ENCODE data around the gene WDR90. TPM values are rescaled to one million over a fixed set of nuclear protein-coding genes. Genes with fewer than 3 reads are reported as not detected.
A peak's percentile ranks its signal among the peaks of the same experiment; 100 is the strongest.
"Not testable (repeated sequence)": the region's sequence is repeated elsewhere in the genome, so short reads cannot be mapped to it uniquely, and the experiment has no call there.

WDR90 gene
- total and polyA plus RNA-seq, 2 experiments from 2014 or later = 25.9 to 42.2 TPM

DNA sequence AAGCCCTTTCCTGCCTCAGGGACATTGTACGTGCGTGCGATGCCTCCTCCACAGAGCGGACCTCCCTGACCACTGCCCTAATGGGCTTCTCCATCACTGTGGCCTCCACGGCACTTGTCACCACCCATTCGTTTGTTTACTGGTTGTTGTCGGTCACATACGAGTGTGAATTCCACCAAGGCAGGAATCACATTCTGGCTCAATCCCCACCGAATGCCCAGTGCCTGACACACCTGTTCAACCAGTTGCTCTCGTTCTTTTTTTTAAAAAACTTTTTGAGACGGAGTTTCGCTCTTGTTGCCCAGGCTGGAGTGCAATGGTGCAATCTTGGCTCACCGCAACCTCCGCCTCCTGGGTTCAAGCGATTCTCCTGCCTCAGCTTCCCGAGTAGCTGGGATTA lies 42.1 kb downstream of the WDR90 start:
- not testable (repeated sequence) for H3K27ac Mint-ChIP-seq; DNase-seq (ENCODE audit: low spot score); H3K9me3 Mint-ChIP-seq; H2AFZ ChIP-seq; H3K27ac ChIP-seq (ENCODE audit: low read depth); H4K20me1 ChIP-seq (replicated peaks; ENCODE audit: insufficient read depth); H3F3A ChIP-seq (replicated peaks; ENCODE audit: low read depth); H3K4me1 ChIP-seq (ENCODE audit: insufficient read depth); H3K79me2 ChIP-seq (replicated peaks; ENCODE audit: insufficient read depth); H3K4me2 ChIP-seq; H3K9me2 ChIP-seq (ENCODE audit: insufficient read depth); ATAC-seq; H3K36me3 Mint-ChIP-seq (ENCODE audit: low read depth); H3K4me1 Mint-ChIP-seq; H3K4me3 ChIP-seq; H3K36me3 ChIP-seq (ENCODE audit: insufficient read depth)
- H3K27me3 ChIP-seq (ENCODE audit: insufficient read depth) = peaks cover 52% of the 10 kb centered on the region
- Mint-ChIP-seq H3K27me3 (ENCODE audit: insufficient read depth, low read depth, poor library complexity) (peaks cover 34% of the 10 kb centered on the region), H3K4me3 (peak overlapping the region; percentile 87; the same call in 1 of the 3 replicates)

DNA sequence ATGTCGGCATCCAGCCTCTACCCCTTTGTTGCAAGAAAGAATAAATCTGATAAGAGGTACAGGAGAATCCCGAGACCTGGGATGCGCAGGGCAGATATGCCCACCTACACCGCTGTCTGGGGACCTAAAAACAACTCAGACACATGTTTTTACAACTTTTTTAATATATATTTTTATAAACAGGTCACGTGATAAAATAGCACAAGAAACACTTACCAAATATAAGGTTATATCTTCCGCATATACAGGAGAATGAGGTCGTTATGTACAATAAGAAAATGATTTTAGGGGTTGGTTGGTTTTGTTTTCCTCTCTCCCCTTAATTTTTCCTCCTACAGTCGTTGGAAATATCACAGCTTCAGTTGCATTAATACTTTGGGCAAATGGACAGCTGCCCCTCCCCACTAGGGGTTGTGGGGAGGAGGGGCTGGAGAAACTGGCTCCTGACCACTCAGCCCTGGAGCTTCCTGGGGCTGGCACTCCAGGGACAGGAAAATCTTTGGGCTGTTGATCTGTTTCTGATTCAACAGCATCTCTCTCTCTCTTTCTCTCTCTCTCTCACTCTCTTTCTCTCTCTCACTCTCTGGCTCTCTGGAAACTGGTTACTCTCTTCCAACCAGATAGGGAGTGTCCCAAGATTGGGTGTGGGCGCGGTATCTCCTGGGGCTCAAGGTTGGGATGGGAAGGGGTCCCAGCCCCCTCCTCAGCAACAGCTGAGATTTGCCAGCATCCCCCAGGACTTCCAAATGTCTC lies 43.4 kb downstream of the WDR90 start:
- Histone ChIP-seq H3K27me3 (ENCODE audit: insufficient read depth) (peaks cover 57% of the 10 kb centered on the region), H4K20me1 (replicated peaks; ENCODE audit: insufficient read depth) (no peaks in the 10 kb centered on the region; the same call in 1 of the 2 replicates), H3K9me2 (ENCODE audit: insufficient read depth) (no peaks in the 10 kb centered on the region), H3K4me2 (no peak overlapping the region), H3K36me3 (ENCODE audit: insufficient read depth) (no peaks in the 10 kb centered on the region), H2AFZ (no peak overlapping the region), H3K4me1 (ENCODE audit: insufficient read depth) (no peaks in the 10 kb centered on the region; the same call in 1 of the 2 replicates), H3K27ac (ENCODE audit: low read depth) (no peak overlapping the region), H3K4me3 (no peak overlapping the region), H3K79me2 (replicated peaks; ENCODE audit: insufficient read depth) (no peaks in the 10 kb centered on the region; the same call in 1 of the 2 replicates), H3F3A (replicated peaks; ENCODE audit: low read depth) (0 out of 2 replicates have a peak, but pooled peaks cover 3% of the 10 kb centered on the region)
- peaks cover 2% of the 10 kb centered on the region; the same call in 1 of the 3 replicates for H3K36me3 Mint-ChIP-seq (ENCODE audit: low read depth)
- DNase-seq (ENCODE audit: low spot score) (no peak), ATAC-seq (no peak)
- no peaks in the 10 kb centered on the region; the same call in 1 of the 3 replicates for H3K9me3 Mint-ChIP-seq
- H3K27me3 Mint-ChIP-seq (ENCODE audit: insufficient read depth, low read depth, poor library complexity) = peaks cover 39% of the 10 kb centered on the region
- peaks cover 3% of the 10 kb centered on the region; the same call in 2 of the 3 replicates for H3K4me1 Mint-ChIP-seq
- no peak overlapping the region for H3K27ac Mint-ChIP-seq
- peak overlapping the region; percentile 4; the same call in 1 of the 3 replicates for H3K4me3 Mint-ChIP-seq
- TF ChIP-seq, protein P1, sequence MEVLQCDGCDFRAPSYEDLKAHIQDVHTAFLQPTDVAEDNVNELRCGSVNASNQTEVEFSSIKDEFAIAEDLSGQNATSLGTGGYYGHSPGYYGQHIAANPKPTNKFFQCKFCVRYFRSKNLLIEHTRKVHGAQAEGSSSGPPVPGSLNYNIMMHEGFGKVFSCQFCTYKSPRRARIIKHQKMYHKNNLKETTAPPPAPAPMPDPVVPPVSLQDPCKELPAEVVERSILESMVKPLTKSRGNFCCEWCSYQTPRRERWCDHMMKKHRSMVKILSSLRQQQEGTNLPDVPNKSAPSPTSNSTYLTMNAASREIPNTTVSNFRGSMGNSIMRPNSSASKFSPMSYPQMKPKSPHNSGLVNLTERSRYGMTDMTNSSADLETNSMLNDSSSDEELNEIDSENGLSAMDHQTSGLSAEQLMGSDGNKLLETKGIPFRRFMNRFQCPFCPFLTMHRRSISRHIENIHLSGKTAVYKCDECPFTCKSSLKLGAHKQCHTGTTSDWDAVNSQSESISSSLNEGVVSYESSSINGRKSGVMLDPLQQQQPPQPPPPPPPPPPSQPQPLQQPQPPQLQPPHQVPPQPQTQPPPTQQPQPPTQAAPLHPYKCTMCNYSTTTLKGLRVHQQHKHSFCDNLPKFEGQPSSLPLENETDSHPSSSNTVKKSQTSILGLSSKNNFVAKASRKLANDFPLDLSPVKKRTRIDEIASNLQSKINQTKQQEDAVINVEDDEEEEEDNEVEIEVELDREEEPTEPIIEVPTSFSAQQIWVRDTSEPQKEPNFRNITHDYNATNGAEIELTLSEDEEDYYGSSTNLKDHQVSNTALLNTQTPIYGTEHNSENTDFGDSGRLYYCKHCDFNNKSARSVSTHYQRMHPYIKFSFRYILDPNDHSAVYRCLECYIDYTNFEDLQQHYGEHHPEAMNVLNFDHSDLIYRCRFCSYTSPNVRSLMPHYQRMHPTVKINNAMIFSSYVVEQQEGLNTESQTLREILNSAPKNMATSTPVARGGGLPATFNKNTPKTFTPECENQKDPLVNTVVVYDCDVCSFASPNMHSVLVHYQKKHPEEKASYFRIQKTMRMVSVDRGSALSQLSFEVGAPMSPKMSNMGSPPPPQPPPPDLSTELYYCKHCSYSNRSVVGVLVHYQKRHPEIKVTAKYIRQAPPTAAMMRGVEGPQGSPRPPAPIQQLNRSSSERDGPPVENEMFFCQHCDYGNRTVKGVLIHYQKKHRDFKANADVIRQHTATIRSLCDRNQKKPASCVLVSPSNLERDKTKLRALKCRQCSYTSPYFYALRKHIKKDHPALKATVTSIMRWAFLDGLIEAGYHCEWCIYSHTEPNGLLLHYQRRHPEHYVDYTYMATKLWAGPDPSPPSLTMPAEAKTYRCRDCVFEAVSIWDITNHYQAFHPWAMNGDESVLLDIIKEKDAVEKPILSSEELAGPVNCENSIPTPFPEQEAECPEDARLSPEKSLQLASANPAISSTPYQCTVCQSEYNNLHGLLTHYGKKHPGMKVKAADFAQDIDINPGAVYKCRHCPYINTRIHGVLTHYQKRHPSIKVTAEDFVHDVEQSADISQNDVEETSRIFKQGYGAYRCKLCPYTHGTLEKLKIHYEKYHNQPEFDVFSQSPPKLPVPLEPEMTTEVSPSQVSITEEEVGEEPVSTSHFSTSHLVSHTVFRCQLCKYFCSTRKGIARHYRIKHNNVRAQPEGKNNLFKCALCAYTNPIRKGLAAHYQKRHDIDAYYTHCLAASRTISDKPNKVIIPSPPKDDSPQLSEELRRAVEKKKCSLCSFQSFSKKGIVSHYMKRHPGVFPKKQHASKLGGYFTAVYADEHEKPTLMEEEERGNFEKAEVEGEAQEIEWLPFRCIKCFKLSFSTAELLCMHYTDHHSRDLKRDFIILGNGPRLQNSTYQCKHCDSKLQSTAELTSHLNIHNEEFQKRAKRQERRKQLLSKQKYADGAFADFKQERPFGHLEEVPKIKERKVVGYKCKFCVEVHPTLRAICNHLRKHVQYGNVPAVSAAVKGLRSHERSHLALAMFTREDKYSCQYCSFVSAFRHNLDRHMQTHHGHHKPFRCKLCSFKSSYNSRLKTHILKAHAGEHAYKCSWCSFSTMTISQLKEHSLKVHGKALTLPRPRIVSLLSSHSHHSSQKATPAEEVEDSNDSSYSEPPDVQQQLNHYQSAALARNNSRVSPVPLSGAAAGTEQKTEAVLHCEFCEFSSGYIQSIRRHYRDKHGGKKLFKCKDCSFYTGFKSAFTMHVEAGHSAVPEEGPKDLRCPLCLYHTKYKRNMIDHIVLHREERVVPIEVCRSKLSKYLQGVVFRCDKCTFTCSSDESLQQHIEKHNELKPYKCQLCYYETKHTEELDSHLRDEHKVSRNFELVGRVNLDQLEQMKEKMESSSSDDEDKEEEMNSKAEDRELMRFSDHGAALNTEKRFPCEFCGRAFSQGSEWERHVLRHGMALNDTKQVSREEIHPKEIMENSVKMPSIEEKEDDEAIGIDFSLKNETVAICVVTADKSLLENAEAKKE (CRISPR knock-in tag; IDR thresholded peaks at IDR 0.05) = no peak
- TF ChIP-seq NANOG (IDR thresholded peaks at IDR 0.05; ENCODE audit: borderline replicate concordance) = no peak
- no peak for TF ChIP-seq CREB1 (CRISPR knock-in tag; IDR thresholded peaks at IDR 0.05; ENCODE audit: low read depth)
- no peak for TF ChIP-seq ZNF114 (CRISPR knock-in tag; IDR thresholded peaks at IDR 0.05)
- TF ChIP-seq, protein P2, sequence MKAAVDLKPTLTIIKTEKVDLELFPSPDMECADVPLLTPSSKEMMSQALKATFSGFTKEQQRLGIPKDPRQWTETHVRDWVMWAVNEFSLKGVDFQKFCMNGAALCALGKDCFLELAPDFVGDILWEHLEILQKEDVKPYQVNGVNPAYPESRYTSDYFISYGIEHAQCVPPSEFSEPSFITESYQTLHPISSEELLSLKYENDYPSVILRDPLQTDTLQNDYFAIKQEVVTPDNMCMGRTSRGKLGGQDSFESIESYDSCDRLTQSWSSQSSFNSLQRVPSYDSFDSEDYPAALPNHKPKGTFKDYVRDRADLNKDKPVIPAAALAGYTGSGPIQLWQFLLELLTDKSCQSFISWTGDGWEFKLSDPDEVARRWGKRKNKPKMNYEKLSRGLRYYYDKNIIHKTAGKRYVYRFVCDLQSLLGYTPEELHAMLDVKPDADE (IDR thresholded peaks at IDR 0.05) = no peak
- TF ChIP-seq, protein P3, sequence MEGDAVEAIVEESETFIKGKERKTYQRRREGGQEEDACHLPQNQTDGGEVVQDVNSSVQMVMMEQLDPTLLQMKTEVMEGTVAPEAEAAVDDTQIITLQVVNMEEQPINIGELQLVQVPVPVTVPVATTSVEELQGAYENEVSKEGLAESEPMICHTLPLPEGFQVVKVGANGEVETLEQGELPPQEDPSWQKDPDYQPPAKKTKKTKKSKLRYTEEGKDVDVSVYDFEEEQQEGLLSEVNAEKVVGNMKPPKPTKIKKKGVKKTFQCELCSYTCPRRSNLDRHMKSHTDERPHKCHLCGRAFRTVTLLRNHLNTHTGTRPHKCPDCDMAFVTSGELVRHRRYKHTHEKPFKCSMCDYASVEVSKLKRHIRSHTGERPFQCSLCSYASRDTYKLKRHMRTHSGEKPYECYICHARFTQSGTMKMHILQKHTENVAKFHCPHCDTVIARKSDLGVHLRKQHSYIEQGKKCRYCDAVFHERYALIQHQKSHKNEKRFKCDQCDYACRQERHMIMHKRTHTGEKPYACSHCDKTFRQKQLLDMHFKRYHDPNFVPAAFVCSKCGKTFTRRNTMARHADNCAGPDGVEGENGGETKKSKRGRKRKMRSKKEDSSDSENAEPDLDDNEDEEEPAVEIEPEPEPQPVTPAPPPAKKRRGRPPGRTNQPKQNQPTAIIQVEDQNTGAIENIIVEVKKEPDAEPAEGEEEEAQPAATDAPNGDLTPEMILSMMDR (conservative IDR thresholded peaks at IDR 0.05; ENCODE audit: low read depth in 2 of 2) = no peak
- TF ChIP-seq JUNB (IDR thresholded peaks at IDR 0.05; ENCODE audit: unreplicated experiment) = no peak
